Subcutaneous adipose tissue (tissue), 4 donors: ENCODE data around the gene CMTR2. TPM values are rescaled to one million over a fixed set of nuclear protein-coding genes. Genes with fewer than 3 reads are reported as not detected.

ENCODE experiments used
- CTCF ChIP-seq: fragments of 450-650 bp; IDR thresholded peaks from one replicate; pipeline ENCODE4 v1.5.1; 2016; ENCODE audit warnings: low read depth, mild to moderate bottlenecking, control low read depth, antibody characterized with exemption, moderate library complexity
- total RNA-seq, 4 donors: library from RNA; depleted of rRNA; stranded (reverse); fragments of >200 nt; gene quantifications; one replicate each; pipeline ENCODE4 v1.1.0, GENCODE V29; 2016

The CMTR2 gene, protein sequence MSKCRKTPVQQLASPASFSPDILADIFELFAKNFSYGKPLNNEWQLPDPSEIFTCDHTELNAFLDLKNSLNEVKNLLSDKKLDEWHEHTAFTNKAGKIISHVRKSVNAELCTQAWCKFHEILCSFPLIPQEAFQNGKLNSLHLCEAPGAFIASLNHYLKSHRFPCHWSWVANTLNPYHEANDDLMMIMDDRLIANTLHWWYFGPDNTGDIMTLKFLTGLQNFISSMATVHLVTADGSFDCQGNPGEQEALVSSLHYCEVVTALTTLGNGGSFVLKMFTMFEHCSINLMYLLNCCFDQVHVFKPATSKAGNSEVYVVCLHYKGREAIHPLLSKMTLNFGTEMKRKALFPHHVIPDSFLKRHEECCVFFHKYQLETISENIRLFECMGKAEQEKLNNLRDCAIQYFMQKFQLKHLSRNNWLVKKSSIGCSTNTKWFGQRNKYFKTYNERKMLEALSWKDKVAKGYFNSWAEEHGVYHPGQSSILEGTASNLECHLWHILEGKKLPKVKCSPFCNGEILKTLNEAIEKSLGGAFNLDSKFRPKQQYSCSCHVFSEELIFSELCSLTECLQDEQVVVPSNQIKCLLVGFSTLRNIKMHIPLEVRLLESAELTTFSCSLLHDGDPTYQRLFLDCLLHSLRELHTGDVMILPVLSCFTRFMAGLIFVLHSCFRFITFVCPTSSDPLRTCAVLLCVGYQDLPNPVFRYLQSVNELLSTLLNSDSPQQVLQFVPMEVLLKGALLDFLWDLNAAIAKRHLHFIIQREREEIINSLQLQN
- total RNA-seq = 10 to 100 TPM; 18.3 to 34.2 (median 24.9) TPM

- TF ChIP-seq CTCF = no peak
Observed at GRCh38 chr16:71288890-71289731, at the start of gene CMTR2. Gene CMTR2, minus strand, starts transcription at chr16:71289402. Its CDS starts 3,482 bp downstream, at chr16:71285920.

DNA sequence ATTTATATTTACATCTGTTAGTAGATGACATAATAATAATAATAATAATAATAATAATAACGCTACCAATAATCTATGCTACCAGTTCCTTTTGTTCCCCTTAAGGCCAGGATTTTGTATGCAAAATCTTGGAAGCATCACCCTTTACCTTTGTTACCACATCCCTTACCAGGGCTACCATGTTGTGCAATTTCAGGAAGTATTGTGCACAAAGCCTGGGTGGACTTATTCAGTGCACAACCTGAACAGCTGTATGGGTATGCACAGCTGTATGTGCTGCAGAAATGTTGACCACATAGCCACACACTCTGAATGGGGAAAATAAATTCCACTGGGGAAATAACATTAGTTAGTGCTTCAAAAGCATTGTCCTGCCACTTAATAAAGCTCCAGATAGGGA, 49.4 kb upstream of the CMTR2 start:
- TF ChIP-seq CTCF = no peak

GRCh38 chr16:71338193-71338592, 49.0 kb upstream of the CMTR2 start:
- TF ChIP-seq CTCF = no peak

- TF ChIP-seq CTCF = no peak
Observed at GRCh38 chr16:71337631-71338030, 48.4 kb upstream of the CMTR2 start.

- TF ChIP-seq CTCF = no peak
Observed at GRCh38 chr16:71328151-71328550, 38.9 kb upstream of the CMTR2 start.

DNA sequence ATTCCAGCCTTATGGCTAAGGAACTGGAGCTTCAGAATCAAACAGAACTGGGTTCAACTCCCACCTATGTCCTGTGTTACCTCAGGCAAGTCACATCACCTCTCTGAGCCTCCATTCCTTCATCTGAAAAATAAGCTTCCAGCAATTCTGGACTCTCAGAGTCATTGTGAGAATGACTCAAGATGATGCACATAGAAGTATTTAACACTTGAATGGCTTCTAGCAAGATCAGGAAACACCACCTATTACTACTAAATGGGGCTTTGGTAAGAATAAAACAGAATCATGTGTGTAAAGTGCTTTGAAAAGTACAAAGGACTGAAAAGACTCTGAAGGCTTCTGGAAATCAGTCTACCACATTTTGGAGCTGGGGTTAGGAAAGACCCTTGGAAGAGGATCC, 38.5 kb upstream of the CMTR2 start:
- no peak for TF ChIP-seq CTCF
